ENCODE data around the gene RAMP1. TPM values are rescaled to one million over a fixed set of nuclear protein-coding genes. Genes with fewer than 3 reads are reported as not detected.

The RAMP1 gene
- total and polyA plus RNA-seq, 4 donors, result 36.6 to 131 (median 120) TPM

DNA sequence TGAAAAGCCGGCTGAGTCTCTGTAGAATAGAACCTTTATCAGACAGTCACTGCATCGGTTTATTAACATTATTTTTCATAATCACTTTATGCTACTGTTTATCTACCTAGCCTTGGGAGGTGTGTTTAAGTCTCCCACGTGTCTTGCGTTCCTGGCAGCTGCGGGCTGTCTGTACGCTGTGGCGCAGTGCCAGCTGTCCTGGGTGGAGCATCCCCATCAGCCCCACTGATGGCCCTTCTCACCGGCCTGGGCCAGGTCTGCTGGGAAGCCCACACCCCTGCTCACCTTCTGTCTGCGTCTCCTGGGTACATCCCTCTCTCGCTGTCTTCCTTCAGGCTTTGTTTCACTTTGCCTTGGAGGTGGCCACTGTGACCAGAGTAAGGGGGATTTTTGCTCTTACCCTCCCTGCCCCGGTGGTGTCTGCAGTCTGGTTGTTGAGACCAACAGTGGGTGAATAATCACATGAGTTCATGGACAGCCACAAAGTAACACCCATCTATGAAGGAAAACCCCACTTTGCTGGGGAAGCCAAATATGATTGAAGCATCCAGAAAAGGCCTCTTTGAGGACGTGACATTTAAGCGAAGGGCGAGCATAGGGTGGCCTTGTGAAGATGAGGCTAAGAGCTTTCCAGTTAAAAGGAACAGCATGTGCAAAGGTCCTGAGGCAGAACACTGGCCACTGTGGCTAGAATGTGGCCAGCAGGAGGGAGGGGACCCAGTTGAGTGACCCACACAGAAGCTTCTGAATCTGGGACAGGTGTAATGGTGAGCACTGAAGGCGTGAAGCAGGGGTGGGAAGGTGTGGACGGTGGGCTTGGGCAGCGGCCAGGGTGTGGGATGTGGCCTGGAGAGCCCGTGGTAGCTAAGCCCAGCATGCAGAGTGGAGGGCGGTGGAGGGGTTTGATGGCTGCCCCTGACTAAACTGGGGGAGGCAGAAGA lies 41.7 kb downstream of the RAMP1 start:
- H3K9me3 ChIP-seq (ENCODE audit: control insufficient read depth, insufficient read depth, low read length), result no peaks in the 10 kb centered on the region
- H3K4me1 ChIP-seq (ENCODE audit: control insufficient read depth, insufficient read depth, low read length), result peaks cover 29% of the 10 kb centered on the region
- peaks cover 8% of the 10 kb centered on the region for H3K36me3 ChIP-seq (ENCODE audit: control insufficient read depth, insufficient read depth, low read length)
- no peak for DNase-seq (ENCODE audit: low read depth in 4 of 6, low spot score in 6 of 6)
- H3K4me3 ChIP-seq (ENCODE audit: low read depth, low read length), result no peak overlapping the region
- WGBS (ENCODE audit: insufficient coverage), result 79% methylated on average over 7 of the region's 19 CpGs
- no peak overlapping the region for H3K27ac ChIP-seq (ENCODE audit: low read depth, low read length)
- H3K27me3 ChIP-seq (ENCODE audit: control insufficient read depth, insufficient read depth, low read length), result no peaks in the 10 kb centered on the region

DNA sequence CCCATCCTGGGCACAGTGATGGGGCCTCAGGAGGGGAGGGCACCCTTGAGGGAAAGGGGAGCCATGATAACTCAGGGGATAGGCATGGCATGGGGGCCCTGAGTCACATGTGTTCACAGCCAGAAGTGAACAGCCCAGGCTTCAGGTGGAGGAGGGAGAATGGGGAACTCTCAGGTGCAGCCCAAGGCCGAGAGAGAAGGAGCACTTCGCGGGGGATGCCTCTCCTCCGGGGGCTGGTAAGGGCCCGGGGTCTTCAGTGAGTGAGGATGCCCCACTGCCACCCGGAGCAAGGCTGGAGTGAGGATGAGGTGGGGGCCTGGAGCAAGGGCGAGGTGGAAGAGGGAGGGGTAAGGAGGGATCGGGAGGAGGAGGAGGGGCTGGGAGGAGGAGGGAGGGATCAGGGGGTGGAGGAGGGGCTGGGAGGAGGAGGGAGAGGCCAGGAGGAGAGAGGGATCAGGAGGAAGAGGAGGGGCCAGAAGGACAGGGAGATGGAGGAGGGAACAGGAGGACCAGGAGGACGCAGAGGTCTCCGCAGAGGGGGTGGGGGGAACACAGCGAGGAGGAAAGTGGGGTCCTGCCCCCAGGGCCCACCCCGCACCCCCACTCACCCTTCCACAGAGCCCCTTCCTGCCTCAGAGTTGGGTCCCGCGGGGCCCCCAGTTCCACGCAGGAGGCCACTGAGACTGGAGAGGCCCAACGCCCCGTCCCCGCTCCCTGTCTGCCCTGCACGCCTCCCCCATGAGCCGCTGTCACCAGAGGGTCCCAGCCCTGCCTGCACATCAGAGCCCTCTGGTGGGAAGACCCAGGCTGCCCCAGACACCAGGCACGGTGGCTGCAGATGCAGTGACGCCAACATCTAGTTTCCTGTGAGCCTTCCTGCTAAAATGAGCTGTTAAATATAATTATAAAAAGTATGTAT lies 42.8 kb downstream of the RAMP1 start:
- Histone ChIP-seq H3K4me1 (ENCODE audit: control insufficient read depth, insufficient read depth, low read length) (peaks cover 19% of the 10 kb centered on the region), H3K9me3 (ENCODE audit: control insufficient read depth, insufficient read depth, low read length) (no peaks in the 10 kb centered on the region)
- no peak for DNase-seq (ENCODE audit: low read depth in 4 of 6, low spot score in 6 of 6)

DNA sequence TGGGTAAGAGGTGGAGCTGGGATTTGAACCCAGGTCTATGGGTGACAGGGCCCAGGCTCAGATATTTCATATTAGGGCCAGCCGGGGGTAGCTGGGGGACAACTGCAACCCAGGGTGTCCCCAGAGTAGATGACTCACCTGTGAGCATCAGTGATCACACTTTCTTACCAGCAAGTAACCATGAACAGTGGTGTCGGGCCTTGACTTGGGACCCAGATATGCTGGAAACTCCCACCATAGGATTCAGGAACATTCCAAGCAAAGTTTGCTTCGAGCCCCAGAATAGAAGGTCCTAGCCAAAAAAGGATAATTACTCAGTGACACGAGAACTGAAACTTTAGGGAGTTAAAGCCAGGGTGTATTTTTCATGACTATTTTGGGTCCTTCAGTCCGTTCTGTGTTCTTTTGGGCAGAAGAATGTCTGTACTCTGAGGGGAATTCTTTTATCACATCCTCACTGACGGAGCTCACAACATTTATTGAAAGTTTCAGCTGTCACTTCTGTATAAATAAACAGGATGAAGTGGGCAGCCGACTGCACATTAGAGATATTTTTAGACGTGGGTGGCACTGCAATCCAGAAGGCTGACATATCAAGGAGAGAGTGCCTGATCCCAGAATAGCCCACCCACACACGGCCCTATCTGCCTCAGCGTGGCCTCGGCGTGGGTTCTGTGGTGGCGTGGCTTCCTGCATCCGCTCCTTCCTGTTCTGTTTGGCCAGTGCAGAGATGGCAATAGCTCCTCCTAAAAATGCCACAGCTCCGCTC lies 45.6 kb downstream of the RAMP1 start:
- peaks cover 7% of the 10 kb centered on the region for H3K9me3 ChIP-seq (ENCODE audit: control insufficient read depth, insufficient read depth, low read length)
- H3K36me3 ChIP-seq (ENCODE audit: control insufficient read depth, insufficient read depth, low read length), result peaks cover 22% of the 10 kb centered on the region
- no peaks in the 10 kb centered on the region for H3K4me1 ChIP-seq (ENCODE audit: control insufficient read depth, insufficient read depth, low read length)
- H3K27ac ChIP-seq (ENCODE audit: low read depth, low read length), result no peak overlapping the region
- no peaks in the 10 kb centered on the region for H3K27me3 ChIP-seq (ENCODE audit: control insufficient read depth, insufficient read depth, low read length)
- H3K4me3 ChIP-seq (ENCODE audit: low read depth, low read length), result no peak overlapping the region
- no peak for DNase-seq (ENCODE audit: low read depth in 4 of 6, low spot score in 6 of 6)
- 74% methylated on average over 12 of the region's 15 CpGs for WGBS (ENCODE audit: insufficient coverage)

More for the DNA sequence above, 42.8 kb downstream of the RAMP1 start:
- H3K27ac ChIP-seq (ENCODE audit: low read depth, low read length), result no peak overlapping the region
- WGBS (ENCODE audit: insufficient coverage), result 76% methylated on average over 15 of the region's 22 CpGs
- H3K36me3 ChIP-seq (ENCODE audit: control insufficient read depth, insufficient read depth, low read length), result peaks cover 8% of the 10 kb centered on the region
- no peak overlapping the region for H3K4me3 ChIP-seq (ENCODE audit: low read depth, low read length)
- H3K27me3 ChIP-seq (ENCODE audit: control insufficient read depth, insufficient read depth, low read length), result no peaks in the 10 kb centered on the region

DNA sequence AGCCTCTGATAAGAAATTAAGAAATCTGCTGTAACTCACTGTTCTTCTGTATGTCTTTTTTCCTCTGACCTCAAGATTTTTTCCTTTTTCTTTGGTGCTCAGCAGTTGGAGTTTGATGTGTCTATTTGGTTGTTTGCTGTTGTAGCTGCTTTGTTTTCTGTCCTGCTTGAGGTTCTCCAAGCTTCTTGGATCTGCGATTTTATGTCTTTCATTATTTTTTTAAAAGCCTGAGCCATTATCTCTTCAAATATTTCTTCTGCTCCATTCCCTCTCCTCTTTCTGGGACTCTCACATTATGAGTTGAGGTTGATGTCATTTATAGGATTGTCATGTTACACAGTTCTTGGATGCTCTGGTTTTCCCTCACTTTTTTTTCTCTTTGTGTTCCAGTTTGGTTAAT lies 47.7 kb downstream of the RAMP1 start:
- H3K27ac ChIP-seq (ENCODE audit: low read depth, low read length), result no peak overlapping the region

GRCh38 chr2:237909075-237909695 lies 49.8 kb downstream of the RAMP1 start:
- DNase-seq (ENCODE audit: low read depth in 4 of 6, low spot score in 6 of 6), result no peak
- no peaks in the 10 kb centered on the region for H3K4me1 ChIP-seq (ENCODE audit: control insufficient read depth, insufficient read depth, low read length)
- no peak overlapping the region for H3K27ac ChIP-seq (ENCODE audit: low read depth, low read length)
- no peaks in the 10 kb centered on the region for H3K27me3 ChIP-seq (ENCODE audit: control insufficient read depth, insufficient read depth, low read length)
- 92% methylated on average over 12 of the region's 13 CpGs for WGBS (ENCODE audit: insufficient coverage)
- peaks cover 7% of the 10 kb centered on the region for H3K9me3 ChIP-seq (ENCODE audit: control insufficient read depth, insufficient read depth, low read length)
- H3K4me3 ChIP-seq (ENCODE audit: low read depth, low read length), result no peak overlapping the region
- peaks cover 47% of the 10 kb centered on the region for H3K36me3 ChIP-seq (ENCODE audit: control insufficient read depth, insufficient read depth, low read length)

More for the DNA sequence above, 47.7 kb downstream of the RAMP1 start:
- no CpG with 5 or more reads among the region's 1 CpG for WGBS (ENCODE audit: insufficient coverage)
- H3K4me3 ChIP-seq (ENCODE audit: low read depth, low read length), result no peak overlapping the region
- H3K27me3 ChIP-seq (ENCODE audit: control insufficient read depth, insufficient read depth, low read length), result no peaks in the 10 kb centered on the region
- H3K4me1 ChIP-seq (ENCODE audit: control insufficient read depth, insufficient read depth, low read length), result no peaks in the 10 kb centered on the region
- no peak for DNase-seq (ENCODE audit: low read depth in 4 of 6, low spot score in 6 of 6)
- H3K9me3 ChIP-seq (ENCODE audit: control insufficient read depth, insufficient read depth, low read length), result peaks cover 7% of the 10 kb centered on the region
- H3K36me3 ChIP-seq (ENCODE audit: control insufficient read depth, insufficient read depth, low read length), result peaks cover 37% of the 10 kb centered on the region

GRCh38 chr2:237909801-237910475 lies 50.5 kb downstream of the RAMP1 start:
- no peak overlapping the region for H3K27ac ChIP-seq (ENCODE audit: low read depth, low read length)
- peaks cover 47% of the 10 kb centered on the region for H3K36me3 ChIP-seq (ENCODE audit: control insufficient read depth, insufficient read depth, low read length)
- 93% methylated on average over 12 of the region's 14 CpGs for WGBS (ENCODE audit: insufficient coverage)
- DNase-seq (ENCODE audit: low read depth in 4 of 6, low spot score in 6 of 6), result no peak
- H3K9me3 ChIP-seq (ENCODE audit: control insufficient read depth, insufficient read depth, low read length), result peaks cover 7% of the 10 kb centered on the region
- H3K4me3 ChIP-seq (ENCODE audit: low read depth, low read length), result no peak overlapping the region
- no peaks in the 10 kb centered on the region for H3K27me3 ChIP-seq (ENCODE audit: control insufficient read depth, insufficient read depth, low read length)
- no peaks in the 10 kb centered on the region for H3K4me1 ChIP-seq (ENCODE audit: control insufficient read depth, insufficient read depth, low read length)

DNA sequence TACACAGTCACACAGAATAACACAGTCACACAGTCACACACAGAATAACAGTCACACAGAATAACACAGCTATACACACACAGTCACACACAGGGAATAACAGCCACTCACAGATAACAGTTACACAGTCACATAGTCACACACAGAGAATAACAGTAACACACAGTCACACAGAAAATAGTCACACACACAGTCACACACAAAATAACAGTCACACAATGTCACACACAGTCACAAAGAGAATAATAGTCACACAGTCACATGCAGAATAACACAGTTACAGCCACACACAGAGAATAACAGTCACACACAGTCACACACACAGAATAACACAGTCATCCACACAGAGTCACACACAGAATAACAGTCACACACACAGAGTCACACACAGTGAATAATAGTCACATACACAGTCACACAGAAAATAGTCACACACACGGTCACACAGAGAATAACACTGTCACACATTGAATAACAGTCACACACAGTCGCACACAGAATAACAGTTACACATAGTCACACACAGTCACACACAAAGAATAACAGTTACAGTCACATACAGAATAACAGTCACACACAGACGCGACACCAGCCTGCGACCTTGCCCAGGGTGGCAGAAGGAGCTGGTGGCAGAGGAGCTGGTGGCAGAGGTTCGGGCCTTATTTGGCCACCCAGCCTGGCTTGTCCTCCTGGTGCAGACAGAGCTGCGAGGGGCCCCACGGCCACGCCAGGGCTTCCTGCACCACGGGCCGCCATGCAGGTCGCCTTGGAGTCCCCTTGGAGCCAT lies 51.3 kb downstream of the RAMP1 start:
- DNase-seq (ENCODE audit: low read depth in 4 of 6, low spot score in 6 of 6), result no peak
- Histone ChIP-seq H3K36me3 (ENCODE audit: control insufficient read depth, insufficient read depth, low read length) (peaks cover 52% of the 10 kb centered on the region), H3K27ac (ENCODE audit: low read depth, low read length) (no peak overlapping the region), H3K27me3 (ENCODE audit: control insufficient read depth, insufficient read depth, low read length) (no peaks in the 10 kb centered on the region), H3K4me1 (ENCODE audit: control insufficient read depth, insufficient read depth, low read length) (no peaks in the 10 kb centered on the region), H3K9me3 (ENCODE audit: control insufficient read depth, insufficient read depth, low read length) (peaks cover 7% of the 10 kb centered on the region), H3K4me3 (ENCODE audit: low read depth, low read length) (no peak overlapping the region)
- WGBS (ENCODE audit: insufficient coverage), result 93% methylated on average over 12 of the region's 12 CpGs

- no peak overlapping the region for H3K27ac ChIP-seq (ENCODE audit: low read depth, low read length)
- peaks cover 52% of the 10 kb centered on the region for H3K36me3 ChIP-seq (ENCODE audit: control insufficient read depth, insufficient read depth, low read length)
- H3K27me3 ChIP-seq (ENCODE audit: control insufficient read depth, insufficient read depth, low read length), result no peaks in the 10 kb centered on the region
- WGBS (ENCODE audit: insufficient coverage), result 93% methylated on average over 25 of the region's 28 CpGs
- peaks cover 7% of the 10 kb centered on the region for H3K9me3 ChIP-seq (ENCODE audit: control insufficient read depth, insufficient read depth, low read length)
- no peak overlapping the region for H3K4me3 ChIP-seq (ENCODE audit: low read depth, low read length)
- DNase-seq (ENCODE audit: low read depth in 4 of 6, low spot score in 6 of 6), result no peak
- H3K4me1 ChIP-seq (ENCODE audit: control insufficient read depth, insufficient read depth, low read length), result no peaks in the 10 kb centered on the region
Measured at GRCh38 chr2:237911363-237912017, 52.1 kb downstream of the RAMP1 start.

All from spinal cord (tissue), 10 donors.